ENCODE results near the gene PCIF1.

- TF ChIP-seq ZNF274 (IDR thresholded peaks at IDR 0.05; ENCODE audit: low read depth, low read length) (no peak), SUZ12 (IDR thresholded peaks at IDR 0.05; ENCODE audit: extremely low read depth, insufficient read depth, insufficient read length) (no peak), YY1 (IDR thresholded peaks at IDR 0.05; ENCODE audit: insufficient read depth, insufficient read length) (no peak)
Measured at GRCh38 chr20:45934046-45934585, 367 bp upstream of the PCIF1 start.
